GM18868 (cell line): ENCODE data around the gene OSBPL3.

Source experiments
- ATAC-seq: cut with Tn5 transposase; IDR thresholded peaks from one replicate; pipeline ENCODE4 v1.9.1; 2021; ENCODE audit warnings: mild to moderate bottlenecking, moderate library complexity; ENCODE audit not compliant: unreplicated experiment

Gene OSBPL3

DNA sequence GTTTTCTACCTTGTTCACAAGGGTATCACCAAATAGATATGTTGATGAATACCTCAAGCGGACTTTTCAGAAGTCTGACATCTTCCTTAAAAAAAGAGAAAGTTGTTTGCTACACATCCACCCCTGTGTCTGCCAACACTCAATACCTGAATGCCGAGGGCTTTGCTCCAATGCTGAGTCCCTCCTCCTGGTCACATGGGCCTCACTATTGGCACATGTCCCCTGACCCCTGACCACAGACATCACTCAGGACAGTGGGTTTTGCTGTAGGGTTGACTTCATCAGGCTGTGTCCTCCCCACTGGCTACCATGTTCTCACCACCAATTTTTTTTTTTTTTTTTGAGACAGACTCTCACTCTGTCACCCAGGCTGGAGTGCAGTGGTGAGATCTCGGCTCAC lies 76.4 kb downstream of the OSBPL3 start:
- ATAC-seq: no peak

DNA sequence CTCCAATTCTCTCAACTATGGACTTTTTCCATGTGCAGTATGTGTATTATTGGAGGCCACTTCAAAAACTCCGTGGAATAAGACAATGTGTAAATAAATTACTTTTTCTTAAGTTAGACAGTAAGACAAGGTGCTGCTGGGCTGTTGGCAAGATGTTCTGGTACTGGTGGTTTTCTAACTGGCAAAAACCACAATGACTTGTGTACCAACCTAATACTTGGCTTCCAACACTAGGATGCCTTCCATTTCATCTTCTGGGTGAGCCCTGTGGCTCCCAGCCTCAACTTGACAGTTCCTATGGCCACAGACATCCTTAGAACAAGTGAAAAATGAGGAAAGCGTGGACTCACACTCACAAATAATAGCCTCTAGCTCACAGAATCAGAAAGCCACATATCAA lies 77.0 kb downstream of the OSBPL3 start:
- ATAC-seq: no peak

DNA sequence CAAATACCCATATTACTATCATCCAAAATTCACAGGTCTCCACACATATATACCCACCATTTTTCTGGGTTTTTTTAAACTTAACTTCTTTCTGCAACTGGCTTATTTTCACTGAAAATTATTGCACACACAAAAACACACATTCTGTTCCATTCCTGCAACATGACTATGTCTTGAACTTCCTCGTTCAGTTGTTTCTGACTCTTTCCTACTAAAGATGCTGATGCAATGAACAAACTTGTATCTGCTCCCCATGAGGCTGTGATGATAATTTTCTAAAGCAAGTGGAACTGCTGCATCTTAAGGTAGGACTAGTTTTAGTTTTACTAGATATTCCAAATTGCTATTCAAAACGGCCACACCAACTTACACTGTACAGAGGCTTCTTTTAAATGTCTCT lies 77.7 kb downstream of the OSBPL3 start:
- no peak for ATAC-seq

GRCh38 chr7:24899905-24900304 lies 80.1 kb downstream of the OSBPL3 start:
- ATAC-seq: peak; percentile 44

GRCh38 chr7:24899161-24899560 lies 80.8 kb downstream of the OSBPL3 start:
- no peak for ATAC-seq

DNA sequence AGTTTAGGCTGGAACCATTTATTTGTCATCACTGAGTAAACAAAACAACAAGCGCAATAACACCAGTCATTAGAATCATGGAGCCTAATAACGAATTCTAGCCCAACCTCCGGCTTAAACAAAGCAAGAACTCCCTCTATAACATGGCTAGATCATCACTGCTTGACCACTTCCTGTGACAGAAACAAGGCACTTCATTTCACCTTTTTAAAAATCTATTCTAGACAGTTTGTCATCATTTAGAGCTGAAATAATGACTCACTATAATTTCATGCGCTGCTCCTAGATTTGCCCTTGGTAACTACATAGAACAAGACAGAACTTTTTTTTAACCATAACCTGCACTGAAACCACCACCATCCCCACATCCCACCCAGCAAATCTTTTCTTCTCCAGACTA lies 81.3 kb downstream of the OSBPL3 start:
- ATAC-seq: peak; percentile 57

DNA sequence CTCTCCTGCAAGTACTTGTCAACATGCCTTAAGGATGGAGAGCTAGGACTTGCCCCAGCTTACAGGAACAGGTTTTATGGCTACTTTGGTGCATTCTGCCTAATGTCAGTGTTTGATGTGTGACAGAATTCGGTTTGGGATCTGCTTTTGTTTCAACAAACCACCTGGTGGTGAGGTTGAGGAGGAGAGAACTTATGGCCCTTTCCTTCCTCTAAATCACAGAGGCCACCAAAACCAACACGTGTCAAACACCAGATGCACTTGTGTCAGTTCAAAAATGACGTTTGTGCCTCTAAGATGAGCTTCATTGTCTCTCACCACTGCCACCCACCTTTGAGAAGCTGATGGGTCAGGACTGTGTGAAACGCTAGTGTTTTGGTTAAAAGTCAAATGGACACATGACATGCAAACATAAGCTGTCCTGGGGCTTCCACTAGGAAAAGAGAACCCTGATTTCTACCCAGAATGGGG lies 83.9 kb downstream of the OSBPL3 start:
- ATAC-seq: peak; percentile 64

DNA sequence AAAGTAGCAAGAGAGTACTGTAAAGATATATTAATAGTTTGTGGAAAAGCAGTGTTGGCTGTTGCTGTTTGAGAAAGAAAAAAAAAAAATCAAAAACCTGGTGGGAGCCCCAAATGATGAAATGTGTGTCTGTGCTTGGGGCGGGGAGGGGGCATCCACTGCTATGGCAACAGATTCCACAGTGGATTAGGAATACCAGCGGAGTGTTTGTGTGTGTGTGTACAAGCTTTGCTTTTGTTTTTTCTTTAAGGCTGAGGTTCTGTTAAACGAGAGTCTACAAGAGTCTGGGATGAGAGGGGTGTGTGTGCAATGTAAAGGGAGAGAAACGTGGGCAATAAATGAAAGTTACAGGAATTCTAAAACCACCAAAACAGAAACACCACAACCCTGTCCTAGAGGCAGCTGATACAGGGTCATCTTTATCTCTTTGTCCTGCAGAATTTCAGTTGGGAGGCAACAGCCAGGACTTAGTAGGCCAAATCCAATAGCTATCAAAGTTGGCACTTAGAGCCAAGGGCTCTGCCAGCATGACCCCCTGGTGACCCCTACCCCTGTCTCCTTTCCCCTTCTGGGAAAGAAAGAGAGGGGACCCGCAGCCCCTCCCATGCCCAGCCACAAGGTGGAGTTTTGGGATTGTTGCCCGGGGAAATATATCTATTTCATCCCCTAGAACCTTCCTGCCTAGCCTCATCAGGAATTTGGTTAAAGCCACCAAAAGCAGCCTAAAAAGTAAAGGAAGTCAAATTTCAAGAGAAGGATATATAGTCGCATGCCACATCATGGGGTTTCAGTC lies 85.4 kb downstream of the OSBPL3 start:
- no peak for ATAC-seq

GRCh38 chr7:24891311-24891735 lies 88.7 kb downstream of the OSBPL3 start:
- ATAC-seq: no peak

- ATAC-seq: no peak
These were observed 90.4 kb downstream of the OSBPL3 start for GRCh38 chr7:24889611-24890010.

GRCh38 chr7:24888653-24889052 lies 91.3 kb downstream of the OSBPL3 start:
- ATAC-seq: no peak

- no peak for ATAC-seq
These were observed 94.3 kb downstream of the OSBPL3 start for GRCh38 chr7:24885716-24886115.

DNA sequence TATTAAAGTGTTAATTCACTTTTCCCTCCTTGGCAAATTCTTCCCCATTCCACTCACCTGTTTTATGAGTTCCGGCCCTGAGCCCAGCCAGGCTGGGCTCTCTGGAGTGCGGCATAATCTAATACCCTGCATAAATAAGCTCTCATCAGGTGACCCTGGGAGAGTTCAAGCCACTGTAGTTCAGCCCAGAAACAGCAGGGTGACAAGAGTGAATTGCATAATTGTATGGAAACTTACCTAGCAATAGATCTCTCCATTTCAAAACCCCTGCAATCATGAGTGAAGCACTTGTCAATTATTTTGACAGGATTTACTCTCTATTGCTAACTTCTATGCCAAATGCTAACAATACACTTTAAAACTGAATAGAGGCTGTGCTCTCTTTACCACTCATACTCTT lies 94.7 kb downstream of the OSBPL3 start:
- ATAC-seq: no peak

- ATAC-seq: no peak
These were observed 95.6 kb downstream of the OSBPL3 start for GRCh38 chr7:24884401-24884800.

DNA sequence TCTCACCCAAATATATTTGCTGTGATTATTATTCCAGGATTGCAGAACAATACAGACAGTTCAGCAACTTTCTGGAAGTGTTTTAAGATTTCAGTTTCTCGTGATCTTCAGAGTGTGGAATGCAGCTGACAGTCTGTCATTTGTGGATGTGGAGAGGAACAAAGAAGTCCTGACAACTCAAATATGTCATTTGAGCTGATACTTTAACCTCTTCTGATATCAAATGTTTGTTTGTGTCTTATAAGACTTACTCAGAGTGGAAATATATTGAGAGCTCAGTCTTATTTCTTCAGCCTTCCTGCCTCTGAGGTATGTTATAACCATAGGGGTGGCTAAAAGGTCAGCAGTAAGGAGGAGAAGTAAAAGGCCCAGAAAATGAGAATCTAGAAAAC lies 96.4 kb downstream of the OSBPL3 start:
- ATAC-seq: no peak

DNA sequence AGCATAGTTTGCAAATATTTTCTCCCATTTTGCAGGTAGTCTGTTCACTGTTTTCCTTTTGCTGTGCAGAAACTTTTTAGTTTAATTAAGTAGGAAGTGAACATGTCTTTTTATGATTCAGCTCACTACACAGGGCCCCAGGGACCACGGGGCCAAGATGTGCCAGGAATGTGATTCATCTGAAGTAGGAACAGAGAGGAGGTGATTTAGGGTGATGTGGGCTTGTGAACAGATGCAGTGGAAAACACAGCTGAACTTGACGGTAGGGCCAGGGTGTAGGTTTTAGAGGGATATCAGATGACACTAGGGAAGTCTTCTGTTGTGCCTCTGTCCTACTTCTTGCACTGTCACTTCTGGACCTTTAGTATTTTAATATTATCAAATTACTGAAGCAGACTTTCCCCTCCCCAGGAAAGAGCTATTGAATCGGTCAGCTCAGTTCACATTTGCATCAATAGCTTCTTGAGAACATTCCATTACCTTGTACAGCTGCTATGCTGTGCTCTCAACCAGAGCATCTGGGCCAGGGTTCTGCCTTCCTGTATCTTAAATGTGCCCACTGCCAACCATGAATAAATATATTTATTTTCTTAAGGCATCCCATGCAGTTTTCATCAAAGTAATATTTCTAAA lies 96.9 kb downstream of the OSBPL3 start:
- ATAC-seq: no peak

DNA sequence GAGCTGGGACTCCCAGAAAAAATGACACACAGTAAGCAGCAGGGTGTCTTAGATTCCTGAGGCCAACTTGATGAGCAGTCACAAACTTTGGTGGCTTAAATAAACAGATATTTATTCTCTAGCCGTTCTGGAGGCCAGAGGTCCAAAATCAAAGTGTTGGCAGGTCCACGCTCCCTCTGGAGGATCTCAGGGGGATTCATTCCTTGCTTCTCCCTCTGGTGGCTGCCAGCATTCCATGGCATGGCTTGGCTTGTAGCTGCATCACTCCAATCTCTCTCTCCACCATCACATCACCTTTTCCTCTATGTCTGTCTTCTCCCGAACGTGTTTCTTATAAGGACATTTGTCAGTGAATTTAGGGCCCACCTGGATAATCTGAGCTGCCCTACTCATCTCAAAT lies 98.4 kb downstream of the OSBPL3 start:
- no peak for ATAC-seq

- ATAC-seq: no peak
These were observed 99.1 kb downstream of the OSBPL3 start for GRCh38 chr7:24880886-24881285.

GRCh38 chr7:24879291-24879690 lies 100.7 kb downstream of the OSBPL3 start:
- ATAC-seq: no peak

DNA sequence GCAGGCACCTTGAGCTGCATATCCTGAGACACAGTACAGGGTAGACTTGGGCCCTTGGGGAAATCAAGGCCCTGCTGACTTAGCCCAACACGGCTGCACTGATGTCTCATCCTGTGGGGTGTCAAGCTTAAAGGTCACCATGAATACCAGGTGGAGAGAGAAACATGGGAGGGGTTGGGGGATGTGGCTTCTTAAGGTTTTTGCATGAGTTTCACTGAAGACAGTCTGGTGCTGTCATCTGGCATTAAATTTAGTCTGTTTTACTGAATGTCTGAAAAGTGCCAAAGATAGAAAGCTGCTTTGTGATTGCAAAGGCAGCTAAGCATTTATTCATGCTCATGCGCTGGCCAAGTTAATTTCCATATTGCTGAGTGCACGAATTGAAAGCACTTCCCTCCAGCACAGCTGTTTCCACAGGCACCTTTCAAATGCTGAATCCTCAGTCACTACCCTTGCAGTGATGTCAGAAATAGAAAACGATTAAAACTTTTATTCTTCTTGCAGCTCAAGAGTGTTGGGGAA lies 102.1 kb downstream of the OSBPL3 start:
- peak; percentile 81 for ATAC-seq

- no peak for ATAC-seq
These were observed 105.2 kb downstream of the OSBPL3 start for GRCh38 chr7:24874791-24875190.

GRCh38 chr7:24873944-24874343 lies 106.0 kb downstream of the OSBPL3 start:
- ATAC-seq: no peak
